Uterus (tissue), 4 donors: ENCODE data around the gene C6orf52. TPM values are rescaled to one million over a fixed set of nuclear protein-coding genes. Genes with fewer than 3 reads are reported as not detected.
"Not testable (repeated sequence)": the region's sequence is repeated elsewhere in the genome, so short reads cannot be mapped to it uniquely, and the experiment has no call there.

Source experiments
- DNase-seq, 2 donors: peaks; one replicate each; pipeline ENCODE4 v3.0.0-alpha.2; 2019 to 2020
- H3K27ac ChIP-seq, 2 donors: fragments of 200-600 bp; sonication (generic); 1 replicate in 1 of 2; 2 replicates in 1 of 2; pipeline ENCODE4 v1.5.1; 2016 to 2018
- H3K27me3 ChIP-seq, 2 donors: fragments of 200-600 bp; sonication (generic); one replicate each; pipeline ENCODE4 v1.5.1; 2018 to 2019; ENCODE audit warnings: control low read depth in 1 of 2
- H3K36me3 ChIP-seq, 2 donors: fragments of 200-600 bp; sonication (generic); one replicate each; pipeline ENCODE4 v1.5.1; 2019; ENCODE audit warnings: control low read depth in 1 of 2
- H3K4me1 ChIP-seq, 2 donors: fragments of 200-600 bp; sonication (generic); one replicate each; pipeline ENCODE4 v1.5.1; 2018 to 2019; ENCODE audit warnings: control low read depth in 1 of 2
- H3K4me3 ChIP-seq, 2 donors: fragments of 200-600 bp; sonication (generic); 1 replicate in 1 of 2; 2 replicates in 1 of 2; pipeline ENCODE4 v1.5.1; 2018 to 2019; ENCODE audit warnings: mild to moderate bottlenecking in 1 of 2
- H3K9me3 ChIP-seq, 2 donors: fragments of 200-600 bp; sonication (generic); one replicate each; pipeline ENCODE4 v1.5.1; 2019; ENCODE audit warnings: control low read depth in 1 of 2
- CTCF ChIP-seq, 4 experiments: fragments of 200-600 bp in 2 of 4; fragments of 450-650 bp in 2 of 4; sonication (generic) in 2 of 4; IDR thresholded peaks; one replicate each; pipeline ENCODE4 v1.5.1; 2016 to 2019; ENCODE audit warnings: antibody characterized with exemption in 4 of 4, mild to moderate bottlenecking in 2 of 4, moderate library complexity in 1 of 4
- POLR2A ChIP-seq, 2 donors: fragments of 450-650 bp; IDR thresholded peaks; one replicate each; pipeline ENCODE4 v1.6.1; 2016; ENCODE audit warnings: antibody characterized with exemption in 2 of 2, mild to moderate bottlenecking in 1 of 2, moderate library complexity in 1 of 2
- intact Hi-C: fragments of 100-400 bp; cut with DNase I; formaldehyde crosslinking; loops from one replicate; pipeline ENCODE4 v1.15.1; 2023; ENCODE audit warnings: low total_unique reads
- total RNA-seq, 4 donors: library from RNA; depleted of rRNA in 3 of 4; stranded (reverse); fragments of >200 nt in 3 of 4; gene quantifications; one replicate each; pipeline versions ENCODE4 v1.1.0 to v1.2.4, GENCODE V29; 2014 to 2023
- donor health status: DM: yes; HTN: yes; CAD: no.

Gene C6orf52
- total RNA-seq, 4 donors from 2014 or later = 79.7 TPM; not detected in 3

GRCh38 chr6:10662207-10662606 is 32.2 kb downstream of the C6orf52 start:
- H3K4me1 ChIP-seq = no peaks in the 10 kb centered on the region
- no peak overlapping the region for H3K4me3 ChIP-seq
- no peaks in the 10 kb centered on the region for H3K9me3 ChIP-seq
- no peak overlapping the region for H3K27ac ChIP-seq
- no peak for DNase-seq
- TF ChIP-seq CTCF (IDR thresholded peaks at IDR 0.05) (no peak), POLR2A (IDR thresholded peaks at IDR 0.05) (no peak)
- no peaks in the 10 kb centered on the region for H3K36me3 ChIP-seq
- H3K27me3 ChIP-seq = no peaks in the 10 kb centered on the region
- intact Hi-C loops = no loop called here

DNA sequence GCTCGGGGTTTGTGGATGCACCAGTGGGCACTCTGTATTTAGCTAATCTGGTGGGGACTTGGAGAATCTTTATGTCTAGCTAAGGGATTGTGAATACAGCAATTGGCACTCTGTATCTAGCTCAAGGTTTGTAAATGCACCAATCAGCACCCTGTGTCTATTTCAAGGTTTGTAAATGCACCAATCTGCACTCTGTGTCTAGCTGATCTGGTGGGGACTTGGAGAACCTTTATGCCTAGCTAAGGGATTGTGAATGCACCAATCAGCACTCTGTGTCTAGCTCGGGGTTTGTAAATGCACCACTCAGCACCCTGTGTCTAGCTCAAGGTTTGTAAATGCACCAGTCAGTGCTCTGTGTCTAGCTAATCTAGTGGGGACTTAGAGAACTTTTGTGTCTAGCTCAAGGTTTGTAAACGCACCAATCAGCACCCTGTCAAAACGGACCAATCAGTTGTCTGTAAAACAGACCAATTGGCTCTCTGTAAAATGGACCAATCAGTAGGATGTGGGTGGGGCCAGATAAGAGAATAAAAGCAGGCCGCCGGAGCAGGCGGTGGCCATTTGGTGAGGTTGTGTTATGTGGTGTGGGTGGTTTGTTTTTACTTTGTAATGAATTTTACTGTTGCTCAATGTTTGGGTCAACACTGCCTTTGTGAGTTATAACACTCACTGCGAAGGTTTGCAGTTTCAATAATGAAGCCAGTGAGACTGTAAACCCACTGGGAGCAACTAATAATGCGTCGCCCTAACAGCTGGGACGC is 33.8 kb downstream of the C6orf52 start:
- intact Hi-C loops, H3K9me3 ChIP-seq, H3K36me3 ChIP-seq, H3K4me3 ChIP-seq, DNase-seq, H3K27me3 ChIP-seq, H3K27ac ChIP-seq, H3K4me1 ChIP-seq: not testable (repeated sequence)

GRCh38 chr6:10659699-10660348 is 34.6 kb downstream of the C6orf52 start:
- no peaks in the 10 kb centered on the region for H3K36me3 ChIP-seq
- no peak overlapping the region for H3K4me3 ChIP-seq
- no peak overlapping the region for H3K27ac ChIP-seq
- no peaks in the 10 kb centered on the region for H3K9me3 ChIP-seq
- TF ChIP-seq CTCF (IDR thresholded peaks at IDR 0.05) = no peak
- TF ChIP-seq POLR2A (IDR thresholded peaks at IDR 0.05) = no peak
- DNase-seq = no peak
- intact Hi-C loops = no loop called here
- H3K4me1 ChIP-seq = no peaks in the 10 kb centered on the region
- H3K27me3 ChIP-seq = no peaks in the 10 kb centered on the region

GRCh38 chr6:10658910-10659698 is 35.3 kb downstream of the C6orf52 start:
- Histone ChIP-seq H3K27me3 (no peaks in the 10 kb centered on the region), H3K9me3 (no peaks in the 10 kb centered on the region), H3K36me3 (no peaks in the 10 kb centered on the region), H3K4me1 (no peaks in the 10 kb centered on the region), H3K4me3 (no peak overlapping the region), H3K27ac (no peak overlapping the region)
- TF ChIP-seq CTCF (IDR thresholded peaks at IDR 0.05) (no peak), POLR2A (IDR thresholded peaks at IDR 0.05) (no peak)
- no peak for DNase-seq
- intact Hi-C loops = no loop called here

- Histone ChIP-seq H3K36me3 (no peaks in the 10 kb centered on the region), H3K4me1 (no peaks in the 10 kb centered on the region), H3K9me3 (no peaks in the 10 kb centered on the region), H3K27me3 (no peaks in the 10 kb centered on the region), H3K4me3 (no peak overlapping the region), H3K27ac (no peak overlapping the region)
- DNase-seq = no peak
- intact Hi-C loops = no loop called here
- TF ChIP-seq CTCF (IDR thresholded peaks at IDR 0.05) (no peak), POLR2A (IDR thresholded peaks at IDR 0.05) (no peak)
Measured at GRCh38 chr6:10655508-10656055, 38.8 kb downstream of the C6orf52 start.
